ENCODE measurements around the gene EPC1.
A peak's percentile ranks its signal among the peaks of the same experiment; 100 is the strongest.
"Not testable (repeated sequence)": the region's sequence is repeated elsewhere in the genome, so short reads cannot be mapped to it uniquely, and the experiment has no call there.

EPC1 gene

DNA sequence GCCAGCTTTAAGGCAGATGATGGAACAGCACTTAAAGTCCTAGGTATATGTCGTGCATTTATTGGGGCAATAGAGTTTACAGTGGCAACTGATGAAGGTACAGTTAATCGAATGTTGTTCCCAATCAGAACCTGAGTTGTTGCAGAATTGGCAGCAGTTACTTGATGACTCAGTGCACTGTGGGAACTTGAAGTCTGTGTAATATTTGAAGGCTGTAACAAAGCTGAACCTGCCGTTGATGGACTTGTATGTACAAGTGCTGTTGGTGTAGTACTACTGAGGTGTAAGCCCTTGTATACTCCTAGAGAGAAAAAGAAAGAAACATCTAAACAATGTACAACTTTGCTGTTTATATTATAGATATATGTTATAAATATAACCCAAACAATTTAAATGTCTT is 75.3 kb downstream of the EPC1 start:
- DNase-seq, result no peak

DNA sequence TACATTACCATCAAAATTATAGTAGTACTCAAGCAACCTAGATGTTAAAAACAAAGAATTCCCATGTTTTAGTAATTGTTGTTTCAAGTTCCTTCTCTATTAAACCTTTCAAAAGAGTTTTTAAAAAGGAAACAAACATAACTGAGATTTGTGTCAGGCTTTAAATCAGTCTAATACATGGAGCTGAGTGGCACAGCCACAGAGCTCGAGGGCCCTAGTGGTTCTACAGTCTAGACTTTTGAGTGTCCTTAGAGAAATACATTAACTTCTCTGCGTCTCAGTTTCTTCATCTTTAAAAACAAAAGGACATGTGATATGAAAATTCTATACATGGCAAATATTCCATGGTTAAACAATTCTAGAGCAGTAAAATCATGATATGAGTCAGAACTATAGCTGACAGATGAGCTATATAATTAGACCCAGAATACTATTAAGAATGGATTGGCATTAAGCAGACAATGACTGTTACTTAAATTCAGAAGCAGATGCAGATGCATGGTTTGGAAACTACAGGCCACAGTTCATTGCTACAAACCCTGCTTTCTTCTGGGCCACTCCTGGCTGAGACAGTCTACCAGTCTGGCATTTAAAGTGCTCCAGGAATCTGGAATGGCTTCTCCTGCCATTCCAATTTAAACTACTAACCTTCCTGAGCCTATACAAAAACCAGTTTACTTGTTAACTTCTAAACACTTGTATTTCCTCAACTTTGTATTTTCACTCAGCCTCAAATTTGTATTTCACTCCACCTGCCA is 77.4 kb downstream of the EPC1 start:
- no peak for DNase-seq

DNA sequence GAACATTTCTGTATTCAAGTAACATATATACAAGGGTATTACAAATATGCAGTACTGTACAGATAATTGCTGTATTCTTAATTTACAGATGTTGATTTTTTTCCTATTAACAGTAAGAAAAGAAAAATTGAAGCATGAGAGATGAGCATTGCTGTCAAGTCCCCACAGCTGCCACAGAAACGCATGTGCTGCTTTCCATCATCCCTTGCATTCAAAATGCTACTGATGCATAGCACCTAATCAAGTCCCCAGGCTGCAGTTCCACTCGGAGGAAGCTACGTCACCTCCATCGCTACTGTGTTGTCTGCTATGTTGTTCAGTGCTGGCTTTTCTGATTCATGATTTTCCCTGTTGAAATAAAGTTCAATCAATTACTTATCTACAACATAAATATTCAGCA is 78.2 kb downstream of the EPC1 start:
- DNase-seq, result no peak

DNA sequence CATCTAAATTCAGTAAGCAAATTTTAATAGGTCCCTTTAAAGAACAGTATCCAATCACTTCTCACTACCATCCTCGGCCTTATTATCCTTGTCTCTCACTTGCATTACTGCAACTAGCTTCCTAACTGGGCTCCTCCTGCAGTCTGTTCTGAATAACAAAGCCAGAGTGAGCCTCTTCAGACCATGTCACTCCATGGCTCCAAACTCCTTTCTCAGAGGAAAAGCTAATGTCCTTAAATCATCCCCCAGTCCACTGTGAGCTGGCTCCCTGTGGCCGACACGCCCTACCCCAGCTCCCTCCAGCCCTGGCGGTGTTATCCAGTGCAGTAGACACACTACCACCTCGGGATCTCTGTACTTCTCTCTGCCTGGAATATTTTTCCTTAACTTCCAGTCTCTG is 80.0 kb downstream of the EPC1 start:
- DNase-seq, result no peak

DNA sequence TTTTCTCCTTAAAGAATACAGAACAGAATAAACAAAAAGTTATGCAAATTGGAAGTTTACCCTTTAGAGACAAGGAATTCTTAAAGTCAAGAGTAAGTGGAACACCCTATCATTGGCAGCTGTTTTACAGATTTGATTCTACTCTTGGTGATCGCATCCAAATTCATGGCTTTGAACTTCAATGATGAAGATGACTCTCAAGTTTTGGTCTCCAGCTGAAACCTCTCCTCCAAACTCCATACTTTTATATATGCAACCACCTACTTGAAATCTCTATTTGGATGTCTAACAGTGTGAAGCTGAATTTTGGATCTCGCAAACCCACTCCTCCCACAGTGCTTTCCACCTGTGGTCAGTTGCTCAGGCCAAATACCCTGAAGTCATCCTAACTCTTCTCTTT is 80.4 kb downstream of the EPC1 start:
- no peak for DNase-seq

DNA sequence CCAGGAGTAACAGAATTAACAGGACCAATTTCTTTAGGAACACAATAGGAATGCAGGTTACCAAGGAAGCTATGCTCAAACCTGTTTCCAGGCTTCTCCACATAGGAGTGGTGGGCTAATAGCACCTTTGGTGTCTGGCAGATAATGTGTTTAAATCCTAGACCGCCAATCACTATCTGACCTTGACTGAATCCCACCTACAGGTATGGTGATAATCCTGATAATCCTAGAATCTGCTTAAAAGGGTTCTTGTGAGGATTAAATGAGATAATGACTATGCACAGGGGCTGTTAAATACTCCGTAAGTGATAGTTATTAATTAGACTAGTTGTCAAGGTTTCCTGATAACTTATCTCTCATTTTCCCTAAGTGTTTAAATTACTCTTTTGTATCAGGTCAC is 81.2 kb downstream of the EPC1 start:
- no peak for DNase-seq

DNA sequence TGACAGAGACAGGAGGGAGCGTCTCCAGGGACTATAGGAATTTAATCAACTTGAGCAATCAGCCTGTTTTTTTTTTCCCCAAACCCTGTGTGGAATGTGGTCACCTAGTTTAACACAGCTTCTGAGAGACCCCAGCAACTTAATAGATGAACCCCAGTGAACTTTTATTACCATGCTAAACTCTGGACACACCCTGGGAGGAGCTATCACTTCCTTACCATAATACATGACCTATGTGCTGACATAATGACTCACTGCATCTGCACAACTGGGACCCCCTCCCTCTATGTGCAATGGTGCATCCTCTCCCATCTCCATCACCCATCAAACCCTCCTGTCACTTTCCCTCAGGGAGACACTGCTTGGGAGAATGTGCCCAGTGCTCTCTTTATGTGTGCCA is 83.7 kb downstream of the EPC1 start:
- DNase-seq, result no peak

DNA sequence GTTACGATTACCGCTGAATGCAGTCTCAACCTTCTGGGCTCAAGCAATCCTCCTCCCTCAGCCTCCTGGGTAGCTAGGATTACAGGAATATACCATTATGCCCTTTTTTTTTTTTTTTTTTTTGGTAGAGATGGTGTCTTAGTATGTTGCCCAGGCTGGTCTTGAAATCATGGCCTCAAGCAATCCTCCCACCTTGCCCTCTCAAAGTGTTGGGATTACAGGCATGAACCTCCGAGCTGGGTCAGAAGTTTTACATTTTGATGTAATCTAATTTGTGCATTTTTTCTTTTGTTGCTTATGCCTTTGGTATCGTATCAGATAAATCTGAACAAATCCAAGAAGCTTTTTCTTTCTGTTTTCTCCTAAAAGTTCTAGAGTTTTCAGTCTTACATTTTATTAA is 87.4 kb downstream of the EPC1 start:
- DNase-seq, result no peak

DNA sequence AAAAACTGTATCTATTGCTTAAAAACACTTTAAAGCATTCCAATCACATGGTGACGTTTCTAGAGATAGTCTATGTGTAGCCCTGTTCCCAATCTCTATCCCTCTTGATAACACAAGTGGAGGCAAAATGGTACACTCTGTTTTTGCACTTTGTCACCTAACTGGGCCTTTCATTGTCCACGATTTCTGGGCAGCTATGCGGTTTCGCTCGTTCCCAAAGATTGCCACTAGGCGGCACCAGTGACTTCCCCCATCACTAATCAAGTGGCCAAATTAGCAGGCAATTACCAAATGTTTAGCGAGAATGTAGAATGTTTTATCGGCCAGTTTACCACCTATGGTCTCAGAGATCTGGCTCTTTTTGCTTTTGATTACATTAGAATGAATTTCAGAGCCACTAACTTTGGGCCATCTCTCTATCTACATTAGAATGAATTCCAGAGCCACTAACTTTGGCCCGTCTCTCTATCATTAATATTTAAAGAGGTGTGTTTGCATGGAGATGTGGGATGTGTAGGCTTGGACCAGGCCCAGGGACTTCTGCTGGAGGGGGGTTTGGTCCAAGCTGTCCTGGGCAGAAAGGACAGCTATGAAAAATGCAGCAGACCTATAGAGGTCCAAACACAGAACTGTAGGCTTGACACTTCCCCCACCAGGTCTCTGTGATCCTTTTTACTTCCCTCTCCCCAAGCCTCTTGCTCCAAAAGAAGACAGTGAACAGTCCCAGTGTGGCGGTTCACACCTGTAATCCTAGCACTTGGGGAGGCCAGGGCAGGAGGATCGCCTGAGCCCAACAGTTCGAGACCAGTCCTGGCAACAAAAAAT is 90.1 kb downstream of the EPC1 start:
- peak; percentile 48 for DNase-seq

DNA sequence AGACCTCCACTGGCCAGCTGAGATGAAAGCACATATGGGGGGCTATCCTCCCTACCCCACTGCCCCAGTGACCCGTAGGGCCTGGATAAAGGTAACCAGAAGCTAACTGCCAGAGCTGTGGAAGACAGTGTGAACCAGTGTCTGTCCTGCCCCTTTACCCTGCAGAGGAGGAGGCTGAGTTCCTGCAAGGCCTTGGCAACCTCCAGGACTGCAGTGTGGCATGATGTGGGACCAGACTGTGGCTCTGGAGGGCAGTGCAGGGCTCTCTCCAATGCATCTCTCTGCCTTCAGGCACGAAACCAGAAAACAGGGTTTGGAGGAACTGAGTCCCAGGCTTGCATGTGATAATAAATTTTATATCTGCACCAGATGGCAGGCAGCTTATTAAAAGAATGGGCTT is 93.1 kb downstream of the EPC1 start:
- DNase-seq, result no peak

DNA sequence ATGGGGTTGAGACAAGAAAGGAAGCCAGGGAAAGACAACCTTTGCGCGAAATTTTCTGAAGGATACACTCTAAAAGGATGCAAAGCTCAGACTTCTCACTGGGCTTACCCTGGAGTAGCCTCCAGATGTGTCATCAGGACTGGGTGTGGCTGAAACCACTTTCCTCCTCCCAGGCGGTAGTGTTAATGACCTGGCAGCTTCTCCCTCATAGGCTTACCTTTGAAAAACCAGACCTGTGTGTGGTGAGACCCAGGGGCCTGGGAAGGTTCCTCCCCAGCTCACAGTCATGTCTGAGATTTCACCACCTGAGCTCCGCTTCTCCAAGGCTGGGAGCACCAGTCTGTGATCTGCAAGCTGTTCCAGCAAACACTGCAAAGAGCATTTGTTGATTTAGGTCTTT is 93.7 kb downstream of the EPC1 start:
- no peak for DNase-seq

DNA sequence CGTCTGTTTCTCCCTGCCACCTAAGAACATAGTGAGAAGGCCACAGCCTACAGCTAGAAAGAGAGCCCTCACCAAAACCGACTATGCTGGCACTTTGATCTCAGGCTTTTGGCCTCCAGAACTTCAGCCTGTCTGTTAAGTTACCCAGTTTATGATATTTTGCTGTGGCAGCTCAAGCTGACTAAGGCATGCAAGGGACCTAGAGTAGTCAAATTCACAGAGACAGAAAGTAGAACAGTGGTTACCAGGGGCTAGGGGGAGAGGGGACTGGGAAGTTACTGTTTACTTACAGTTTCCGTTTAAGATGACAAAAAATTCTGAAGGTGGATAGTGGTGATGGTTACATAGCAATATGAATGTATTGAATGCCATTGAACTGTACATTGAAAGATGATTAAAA is 96.5 kb downstream of the EPC1 start:
- not testable (repeated sequence) for DNase-seq

DNA sequence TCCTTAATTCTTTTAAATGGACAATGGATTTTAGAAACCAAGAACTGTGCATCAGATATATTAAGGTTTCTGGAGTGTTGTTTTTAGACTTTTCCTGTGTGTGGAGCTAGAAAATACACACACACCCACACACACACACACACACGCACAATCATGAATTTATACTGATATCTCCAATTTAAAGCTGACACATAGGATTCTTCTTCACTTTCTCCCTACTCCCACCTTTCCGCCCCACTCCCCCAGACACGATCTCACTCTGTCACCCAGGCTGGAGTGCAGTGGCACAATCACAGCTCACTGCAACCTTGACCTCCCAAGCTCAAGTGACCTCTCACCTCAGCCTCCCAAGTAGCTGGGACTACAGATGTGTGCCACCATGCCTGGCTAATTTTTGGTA is 100.3 kb downstream of the EPC1 start:
- DNase-seq, result no peak

DNA sequence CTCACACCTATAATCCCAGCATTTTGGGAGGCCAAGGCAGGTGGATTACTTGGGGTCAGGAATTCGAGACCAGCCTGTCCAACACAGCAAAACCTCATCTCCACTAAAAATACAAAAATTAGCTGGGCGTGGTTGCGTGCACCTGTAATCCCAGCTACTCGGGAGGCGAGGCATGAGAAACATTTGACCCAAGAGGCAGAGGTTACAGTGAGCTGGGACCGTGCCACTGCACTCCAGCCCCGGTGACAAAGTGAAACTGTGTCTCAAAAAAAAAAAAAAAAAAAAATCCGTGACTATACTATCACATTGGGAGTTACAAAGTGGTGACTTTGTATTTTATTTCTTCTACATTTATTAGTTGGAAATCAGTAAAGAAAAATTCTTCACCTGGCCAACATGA is 101.2 kb downstream of the EPC1 start:
- DNase-seq, result no peak

DNA sequence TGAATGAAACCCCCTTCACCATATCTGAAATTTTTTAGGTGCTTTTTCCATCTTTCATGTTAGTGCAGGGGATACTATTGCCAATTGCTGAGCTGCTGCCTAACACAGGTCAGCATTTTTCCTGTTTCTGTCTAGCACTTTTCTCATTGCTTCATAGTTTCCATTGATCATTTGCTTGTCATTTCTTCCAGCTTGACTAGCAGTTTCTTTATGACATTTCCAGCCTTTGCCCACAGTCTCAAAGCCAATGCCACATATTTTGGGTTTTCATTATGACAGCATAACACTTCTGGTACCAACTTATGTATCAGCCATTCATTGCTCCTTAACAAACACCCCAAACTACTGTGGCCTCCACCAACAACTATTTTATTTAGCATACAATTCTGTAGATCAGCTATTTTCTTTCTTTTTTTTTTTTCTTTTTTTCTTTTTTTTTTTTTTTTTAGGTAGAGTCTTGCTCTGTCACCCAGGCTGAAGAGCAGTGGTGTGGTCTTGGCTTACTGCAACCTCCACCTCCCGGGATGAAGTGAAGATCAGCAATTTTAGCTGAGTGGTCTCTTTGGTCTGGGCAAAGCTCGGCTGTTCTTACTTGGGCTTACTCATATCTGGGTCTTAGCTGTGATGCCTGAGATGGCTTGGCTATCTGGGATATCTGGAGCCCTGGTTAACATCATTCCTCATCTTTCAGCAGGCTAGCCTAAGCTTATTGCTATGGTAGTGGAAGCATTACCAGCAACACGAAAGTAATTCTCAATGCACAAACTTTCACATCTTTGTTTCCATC is 102.3 kb downstream of the EPC1 start:
- no peak for DNase-seq

DNA sequence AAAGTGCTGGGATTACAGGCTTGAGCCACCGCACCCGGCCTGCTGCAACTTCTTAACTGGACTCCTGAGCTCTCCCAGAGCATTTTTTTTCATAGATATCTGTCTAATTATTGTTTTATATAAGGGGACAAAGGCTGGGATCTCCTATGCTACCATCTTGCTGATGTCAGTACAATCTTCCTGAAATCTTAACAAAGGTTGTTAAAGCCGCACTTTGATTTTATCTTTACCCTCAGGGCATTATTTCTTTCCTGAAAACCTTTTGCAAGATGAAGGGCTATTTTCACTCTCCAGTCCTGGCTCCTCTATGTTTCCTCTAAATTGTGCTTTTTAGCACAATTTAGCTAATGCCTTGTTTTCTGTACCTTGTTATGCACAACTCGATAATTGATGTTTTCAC is 102.9 kb downstream of the EPC1 start:
- no peak for DNase-seq

DNA sequence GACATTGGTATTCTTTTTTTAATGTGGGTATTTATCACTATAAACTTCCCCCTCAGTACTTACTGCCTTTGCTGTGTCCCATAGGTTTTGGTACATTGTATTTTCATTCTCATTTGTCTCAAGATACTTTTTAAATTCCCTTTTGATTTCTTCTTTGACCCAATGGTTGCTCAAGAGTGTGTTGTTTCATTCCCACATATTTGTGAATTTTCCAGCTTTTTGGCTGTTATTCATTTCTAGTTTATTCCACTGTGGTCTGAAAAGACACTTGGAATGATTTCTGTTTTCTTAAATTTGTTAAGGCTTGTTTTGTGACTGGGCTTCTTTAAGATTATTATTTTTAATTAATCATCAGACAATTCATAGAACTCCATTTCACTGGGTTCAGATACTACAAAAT is 105.0 kb downstream of the EPC1 start:
- no peak for DNase-seq

DNA sequence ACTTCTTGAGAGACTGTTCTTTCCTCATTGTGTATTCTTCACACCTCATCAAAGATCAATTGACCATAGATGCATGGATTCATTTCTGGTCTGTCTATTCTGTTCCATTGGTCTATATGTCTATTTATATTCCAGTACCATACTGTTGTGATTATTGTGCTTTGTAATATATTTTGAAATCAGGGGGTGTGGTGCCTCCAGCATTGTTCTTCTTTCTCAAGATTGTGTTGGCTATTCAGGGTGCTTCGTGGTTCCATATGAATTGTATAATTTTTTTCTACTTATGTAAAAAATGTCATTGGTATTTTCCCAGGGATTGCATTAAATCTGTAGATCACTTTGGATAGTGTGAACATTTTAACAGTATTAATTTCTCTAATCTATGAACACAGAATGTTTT is 106.5 kb downstream of the EPC1 start:
- DNase-seq, result no peak

DNA sequence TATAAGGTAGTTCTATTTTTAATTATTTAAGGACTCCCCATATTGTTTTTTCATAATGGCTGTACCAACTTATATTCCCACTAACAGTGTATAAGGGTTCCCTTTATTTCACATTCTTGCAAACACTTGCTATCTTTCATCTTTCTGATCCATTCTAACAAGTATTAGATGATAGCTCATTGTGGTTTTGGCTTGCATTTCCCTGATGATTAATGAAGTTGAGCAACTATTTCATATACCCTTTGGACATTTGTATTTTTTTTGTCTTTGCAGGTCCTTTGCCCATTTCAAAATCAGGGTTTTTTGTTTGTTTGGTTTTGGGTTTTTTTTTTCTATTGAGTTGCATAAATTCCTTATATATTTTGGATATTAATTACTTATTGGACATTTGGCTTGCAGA is 107.2 kb downstream of the EPC1 start:
- no peak for DNase-seq

DNA sequence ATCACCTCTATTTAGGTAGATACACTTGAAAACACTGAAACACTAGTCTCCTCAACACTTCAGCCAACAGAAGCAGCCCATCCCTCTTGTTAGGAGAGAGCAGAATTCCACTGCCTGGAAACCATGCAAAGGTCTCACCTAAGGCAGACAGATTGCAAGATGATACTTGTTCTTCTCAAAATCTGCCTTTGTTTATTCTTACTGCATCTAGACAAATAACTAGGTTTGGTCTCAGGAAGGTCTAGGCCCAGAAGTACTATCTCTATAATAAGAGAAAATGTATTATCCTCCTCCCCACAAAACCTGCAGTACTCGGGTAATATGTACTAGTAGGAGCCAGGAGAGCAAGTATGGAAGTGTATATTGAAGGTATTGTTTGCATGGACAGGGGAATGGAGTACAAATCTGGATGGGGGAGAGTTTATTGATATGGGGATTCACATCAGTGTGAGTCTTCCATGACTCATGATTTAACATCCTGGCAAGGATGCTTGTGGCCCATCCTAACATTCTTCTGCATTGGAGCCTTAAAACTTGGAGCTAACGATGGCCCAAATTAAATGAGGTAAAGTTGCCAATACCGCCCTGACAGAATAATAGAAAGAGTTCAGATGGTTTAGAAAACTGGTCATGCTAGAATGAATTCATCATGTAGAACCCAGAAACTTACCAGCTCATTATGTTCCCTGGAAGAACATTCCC is 109.2 kb downstream of the EPC1 start:
- no peak for DNase-seq

DNA sequence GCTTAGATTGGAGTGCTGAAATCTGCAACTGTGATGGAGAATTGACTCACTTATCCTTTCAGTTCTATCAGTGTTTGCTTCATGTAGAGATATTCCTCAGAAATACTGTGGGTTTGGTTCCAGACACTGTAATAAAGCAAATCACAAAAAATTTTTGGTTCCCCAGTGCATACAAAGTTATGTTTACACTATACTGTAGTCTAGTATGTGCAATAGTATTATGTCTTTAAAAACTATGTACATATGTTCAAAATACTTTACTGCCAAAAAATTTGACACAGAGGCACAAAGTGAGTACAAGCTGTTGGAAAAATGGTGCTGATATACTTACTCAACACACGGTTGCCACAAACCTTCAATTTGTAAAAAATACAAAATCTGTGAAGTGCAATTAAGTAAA is 112.5 kb downstream of the EPC1 start:
- DNase-seq, result no peak

DNA sequence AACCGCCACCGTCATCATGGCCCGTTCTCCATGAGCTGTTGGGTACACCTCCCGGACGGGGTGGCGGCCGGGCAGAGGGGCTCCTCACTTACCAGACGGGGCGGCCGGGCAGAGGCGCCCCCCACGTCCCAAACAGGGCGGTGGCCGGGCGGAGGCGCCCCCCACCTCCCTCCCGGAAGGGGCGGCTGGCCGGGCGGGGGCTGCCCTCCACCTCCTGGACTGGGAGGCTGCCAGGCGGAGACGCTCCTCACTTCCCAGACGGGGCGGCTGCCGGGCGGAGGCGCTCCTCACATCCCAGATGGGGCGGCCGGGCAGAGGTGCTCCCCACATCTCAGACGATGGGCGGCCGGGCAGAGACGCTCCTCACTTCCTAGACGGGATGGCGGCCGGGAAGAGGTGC is 113.6 kb downstream of the EPC1 start:
- DNase-seq, result not testable (repeated sequence)

DNA sequence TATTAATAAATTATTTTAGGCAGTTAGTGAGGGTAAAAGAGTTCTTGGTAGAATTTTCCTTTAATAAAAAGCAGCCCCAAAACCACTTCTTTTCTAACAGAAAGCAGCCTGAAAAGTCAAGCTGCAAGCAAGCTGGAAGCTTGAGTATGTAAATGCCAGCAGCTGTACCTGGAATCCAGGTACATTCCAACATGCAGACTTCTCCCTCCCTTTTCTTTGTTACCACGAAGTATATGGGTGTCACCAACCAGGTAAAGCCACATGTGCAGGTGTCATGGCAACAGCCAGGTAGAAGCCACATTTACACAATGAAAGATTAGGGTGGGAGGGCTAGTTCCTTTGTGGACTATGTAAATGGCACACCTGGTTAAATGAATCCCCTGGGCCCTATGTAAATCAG is 114.6 kb downstream of the EPC1 start:
- no peak for DNase-seq

All from KG1 (cell line).